Measurements from ENCODE around the gene CCDC158.

DNA sequence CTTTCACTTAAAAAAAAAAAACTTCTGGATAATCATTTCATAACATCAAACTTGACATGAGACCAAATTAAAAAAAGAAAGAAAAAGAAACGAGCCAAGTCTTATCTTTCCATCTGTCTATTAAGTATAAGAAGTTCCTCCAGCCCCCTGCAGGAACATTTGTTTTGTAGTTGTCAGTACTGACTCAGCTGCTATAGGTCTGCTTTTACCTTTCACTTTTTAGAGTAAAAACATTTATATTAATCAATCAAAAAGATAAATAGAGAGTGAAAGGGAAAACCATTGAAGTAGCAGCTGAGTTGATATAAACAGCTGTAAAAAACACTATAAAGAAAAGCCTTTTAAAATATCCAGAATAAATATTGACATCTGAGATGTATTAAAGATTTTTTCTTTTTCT lies 46.1 kb downstream of the CCDC158 start:
- TF ChIP-seq CTCF (IDR thresholded peaks at IDR 0.05), result no peak
- TF ChIP-seq, protein P1, sequence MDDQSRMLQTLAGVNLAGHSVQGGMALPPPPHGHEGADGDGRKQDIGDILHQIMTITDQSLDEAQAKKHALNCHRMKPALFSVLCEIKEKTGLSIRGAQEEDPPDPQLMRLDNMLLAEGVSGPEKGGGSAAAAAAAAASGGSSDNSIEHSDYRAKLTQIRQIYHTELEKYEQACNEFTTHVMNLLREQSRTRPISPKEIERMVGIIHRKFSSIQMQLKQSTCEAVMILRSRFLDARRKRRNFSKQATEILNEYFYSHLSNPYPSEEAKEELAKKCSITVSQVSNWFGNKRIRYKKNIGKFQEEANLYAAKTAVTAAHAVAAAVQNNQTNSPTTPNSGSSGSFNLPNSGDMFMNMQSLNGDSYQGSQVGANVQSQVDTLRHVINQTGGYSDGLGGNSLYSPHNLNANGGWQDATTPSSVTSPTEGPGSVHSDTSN (IDR thresholded peaks at IDR 0.05), result no peak

Data from A549 (cell line).